Panc1 (cell line): ENCODE data around the gene RNF144B. TPM values are rescaled to one million over a fixed set of nuclear protein-coding genes. Genes with fewer than 3 reads are reported as not detected.

Experiments used
- ATAC-seq: fragments of 200-7000 bp; cut with Tn5 transposase; 2 replicates; pipeline ENCODE4 v1.9.1; 2020; ENCODE audit warnings: mild to moderate bottlenecking, moderate library complexity
- BruUV-seq: library from RNA; stranded (reverse); fragments of 400-500 nt; replicated peaks from 2 replicates; lab custom pipeline; 2021; lab: Mats Ljungman, UMichigan
- CTCF ChIA-PET: fragments of 300-600 bp; sonication (Branson Sonifier 250); formaldehyde crosslinking; loops from one replicate; lab custom pipeline; 2022; ENCODE audit warnings: antibody characterized with exemption; lab: Charles Lee
- POLR2A ChIA-PET: fragments of 300-600 bp; sonication (Branson Sonifier 250); formaldehyde crosslinking; loops from one replicate; lab custom pipeline; 2022; ENCODE audit warnings: antibody characterized with exemption; lab: Charles Lee
- DNase-seq: peaks from one replicate; pipeline ENCODE4 v3.0.0-alpha.2; 2010; ENCODE audit warnings: low read depth, low spot score
- H3K27ac ChIP-seq: 2 replicates; pipeline ENCODE4 v1.5.1; 2011; ENCODE audit warnings: mild to moderate bottlenecking, low read length, inconsistent platforms
- H3K27me3 ChIP-seq: fragments of 200-500 bp; sonication (Bioruptor generic); 2 replicates; pipeline ENCODE4 v1.6.0; 2014; ENCODE audit warnings: low read length, inconsistent platforms; ENCODE audit not compliant: control insufficient read depth, insufficient read depth
- H3K36me3 ChIP-seq: fragments of 200-500 bp; sonication (Bioruptor generic); 2 replicates; pipeline ENCODE4 v1.5.1; 2014; ENCODE audit warnings: inconsistent platforms, mild to moderate bottlenecking, low read length, moderate library complexity; ENCODE audit not compliant: control insufficient read depth, insufficient read depth
- H3K4me1 ChIP-seq: 2 replicates; pipeline ENCODE4 v1.5.1; 2011; ENCODE audit warnings: inconsistent platforms, mild to moderate bottlenecking, low read length, moderate library complexity; ENCODE audit not compliant: control insufficient read depth, insufficient read depth
- H3K4me3 ChIP-seq, 2 experiments: 2 replicates each; pipeline ENCODE4 v1.5.1; 2011 to 2012; ENCODE audit warnings: low read depth in 2 of 2, low read length in 2 of 2, mild to moderate bottlenecking in 2 of 2, inconsistent platforms in 1 of 2, moderate library complexity in 1 of 2
- H3K9me3 ChIP-seq: fragments of 200-500 bp; sonication (Bioruptor generic); 2 replicates; pipeline ENCODE4 v1.5.1; 2014; ENCODE audit warnings: low read depth, mild to moderate bottlenecking, inconsistent platforms, low read length, moderate library complexity; ENCODE audit not compliant: control insufficient read depth, insufficient read depth
- CTCF ChIP-seq: fragments of 450-650 bp; IDR thresholded peaks from 2 replicates; pipeline ENCODE4 v1.5.1; 2017; ENCODE audit warnings: mild to moderate bottlenecking
- POLR2AphosphoS5 ChIP-seq: IDR thresholded peaks from 2 replicates; pipeline ENCODE4 v1.6.1; 2012; ENCODE audit warnings: mild to moderate bottlenecking, low read depth, low read length, moderate library complexity
- REST ChIP-seq, 2 experiments: IDR thresholded peaks; 2 replicates each; pipeline ENCODE4 v1.6.1; 2011 to 2012; ENCODE audit warnings: low read depth in 2 of 2, control low read depth in 1 of 2, low read length in 1 of 2, mild to moderate bottlenecking in 1 of 2, moderate library complexity in 1 of 2; ENCODE audit not compliant: insufficient read depth in 1 of 2
- SIN3A ChIP-seq: IDR thresholded peaks from 2 replicates; pipeline ENCODE4 v1.6.1; 2012; ENCODE audit warnings: low read depth, mild to moderate bottlenecking, low read length, moderate library complexity, borderline replicate concordance; ENCODE audit not compliant: insufficient read depth
- TCF7L2 ChIP-seq: IDR thresholded peaks from 2 replicates; pipeline ENCODE4 v1.6.1; 2011; ENCODE audit warnings: mild to moderate bottlenecking, low read depth, low read length, inconsistent platforms
- in situ Hi-C: cut with HindIII; loops from 2 replicates; pipeline ENCODE4 v1.10.0; 2016; ENCODE audit warnings: low sequenced_read_pairs, low pct_unique_long_range_greater_than_20kb
- intact Hi-C: fragments of 100-400 bp; cut with micrococcal nuclease; formaldehyde crosslinking; loops from one replicate; pipeline ENCODE4 v1.10.0; 2022; ENCODE audit not compliant: unreplicated experiment
- total RNA-seq: library from RNA; stranded (reverse); gene quantifications from one replicate; pipeline ENCODE4 v1.2.1, GENCODE V29; 2021; ENCODE audit not compliant: unreplicated experiment

Gene RNF144B
- total RNA-seq, 1 experiment from 2014 or later, result 5.6 TPM

GRCh38 chr6:18481870-18482269 is 94.7 kb downstream of the RNF144B start:
- POLR2A ChIA-PET, result no interaction called here

GRCh38 chr6:18485660-18486435 is 98.7 kb downstream of the RNF144B start:
- TF ChIP-seq CTCF, result no peak
- TF ChIP-seq TCF7L2, result no peak
- TF ChIP-seq SIN3A, result no peak
- ATAC-seq (no peak), DNase-seq (no peak)
- no TSS peak for BruUV-seq
- Histone ChIP-seq H3K36me3 (no peaks in the 10 kb centered on the region), H3K27ac (no peak overlapping the region), H3K27me3 (no peaks in the 10 kb centered on the region; the same call in 1 of the 2 replicates), H3K4me1 (no peaks in the 10 kb centered on the region), H3K9me3 (no peaks in the 10 kb centered on the region), H3K4me3 (no peak overlapping the region)
- POLR2A ChIA-PET, result no interaction called here
- intact Hi-C loops, result no loop called here
- in situ Hi-C loops, result no loop called here
- CTCF ChIA-PET, result no interaction called here

More at GRCh38 chr6:18481870-18482269, 94.7 kb downstream of the RNF144B start:
- Histone ChIP-seq H3K4me1 (no peaks in the 10 kb centered on the region), H3K27ac (no peak overlapping the region), H3K36me3 (no peaks in the 10 kb centered on the region), H3K27me3 (no peaks in the 10 kb centered on the region; the same call in 1 of the 2 replicates), H3K9me3 (no peaks in the 10 kb centered on the region), H3K4me3 (no peak overlapping the region)
- ATAC-seq, result no peak
- no peak for DNase-seq
- intact Hi-C loops, result no loop called here
- CTCF ChIA-PET, result no interaction called here
- in situ Hi-C loops, result no loop called here
- TF ChIP-seq CTCF (no peak), REST (IDR thresholded peaks at IDR 0.05; ENCODE audit: insufficient read depth in 1 of 2, low read depth in 2 of 2, low read length in 1 of 2) (no peak), TCF7L2 (no peak), SIN3A (no peak), POLR2AphosphoS5 (no peak)
- no TSS peak for BruUV-seq
